VCaP (cell line): Measurements from ENCODE around the gene CHST2.

Experiments used
- H3K27ac ChIP-seq: fragments of 450-650 bp; 2 replicates; pipeline ENCODE4 v1.5.1; 2017
- CTCF ChIP-seq: fragments of 450-650 bp; conservative IDR thresholded peaks from 2 replicates; pipeline ENCODE4 v1.5.1; 2017; ENCODE audit warnings: mild to moderate bottlenecking, moderate library complexity

The CHST2 gene

GRCh38 chr3:143166376-143166775 is 46.8 kb downstream of the CHST2 start:
- no peak for TF ChIP-seq CTCF
- no peak overlapping the region for H3K27ac ChIP-seq

- no peak for TF ChIP-seq CTCF
- H3K27ac ChIP-seq, result no peak overlapping the region
Measured at GRCh38 chr3:143167969-143168854, 48.6 kb downstream of the CHST2 start.

GRCh38 chr3:143168855-143169192 is 49.3 kb downstream of the CHST2 start:
- H3K27ac ChIP-seq, result no peak overlapping the region

GRCh38 chr3:143170074-143170473 is 50.5 kb downstream of the CHST2 start:
- H3K27ac ChIP-seq, result no peak overlapping the region
- TF ChIP-seq CTCF, result no peak

More at GRCh38 chr3:143168855-143169192, 49.3 kb downstream of the CHST2 start:
- TF ChIP-seq CTCF, result no peak

- H3K27ac ChIP-seq, result no peak overlapping the region
- TF ChIP-seq CTCF, result no peak
Measured at GRCh38 chr3:143170676-143171075, 51.1 kb downstream of the CHST2 start.

- no peak for TF ChIP-seq CTCF
- H3K27ac ChIP-seq, result no peak overlapping the region
Measured at GRCh38 chr3:143171141-143171980, 51.8 kb downstream of the CHST2 start.

GRCh38 chr3:143172062-143172794 is 52.7 kb downstream of the CHST2 start:
- no peak overlapping the region for H3K27ac ChIP-seq
- no peak for TF ChIP-seq CTCF
